CD4-positive, CD25-positive, alpha-beta regulatory T cell (primary cell): ENCODE measurements around the gene PNPLA1. TPM values are rescaled to one million over a fixed set of nuclear protein-coding genes. Genes with fewer than 3 reads are reported as not detected.

Experiments used
- ATAC-seq, 2 donors: fragments of 150-1000 bp; cut with Tn5 transposase; one replicate each; pipeline ENCODE4 v1.10.0; 2021; ENCODE audit warnings: low read depth in 2 of 2, moderate number of reproducible peaks in 2 of 2, moderate library complexity in 1 of 2
- DNase-seq, 3 donors: peaks; one replicate each; pipeline versions ENCODE4 v3.0.0 to v3.0.0-alpha.2; 2012 to 2022; ENCODE audit warnings: mixed read lengths in 1 of 3
- H3K27ac ChIP-seq: one replicate; pipeline ENCODE4 v1.7.0; 2013; ENCODE audit warnings: mild to moderate bottlenecking, low read length; ENCODE audit not compliant: insufficient read depth, poor library complexity, severe bottlenecking
- H3K27me3 ChIP-seq: one replicate; pipeline ENCODE4 v1.7.0; 2013; ENCODE audit warnings: low read length; ENCODE audit not compliant: control insufficient read depth, insufficient read depth
- H3K36me3 ChIP-seq: one replicate; pipeline ENCODE4 v1.7.0; 2013; ENCODE audit warnings: mild to moderate bottlenecking, low read length, moderate library complexity; ENCODE audit not compliant: control insufficient read depth, insufficient read depth
- H3K4me1 ChIP-seq: 2 replicates; pipeline ENCODE4 v1.7.0; 2013; ENCODE audit warnings: mild to moderate bottlenecking, low read length; ENCODE audit not compliant: insufficient read depth, control insufficient read depth, poor library complexity, severe bottlenecking
- H3K4me3 ChIP-seq: one replicate; pipeline ENCODE4 v1.7.0; 2013; ENCODE audit warnings: low read depth, mild to moderate bottlenecking, low read length, moderate library complexity
- H3K9me3 ChIP-seq, 2 experiments: 1 replicate in 1 of 2; 2 replicates in 1 of 2; pipeline ENCODE4 v1.7.0; 2013; ENCODE audit warnings: low read length in 2 of 2, mild to moderate bottlenecking in 1 of 2, moderate library complexity in 1 of 2; ENCODE audit not compliant: control insufficient read depth in 2 of 2
- H3K27ac Mint-ChIP-seq, 3 donors: one replicate each; pipeline ENCODE4 v1.8.0; 2020 to 2022; ENCODE audit warnings: mild to moderate bottlenecking in 3 of 3, mixed read lengths in 3 of 3, moderate library complexity in 2 of 3
- H3K27me3 Mint-ChIP-seq: one replicate; pipeline ENCODE4 v1.8.0; 2022; ENCODE audit warnings: mild to moderate bottlenecking, mixed read lengths
- H3K36me3 Mint-ChIP-seq: one replicate; pipeline ENCODE4 v1.8.0; 2020; ENCODE audit warnings: mixed read lengths
- H3K4me1 Mint-ChIP-seq, 4 donors: one replicate each; pipeline ENCODE4 v1.8.0; 2020 to 2022; ENCODE audit warnings: mixed read lengths in 4 of 4, mild to moderate bottlenecking in 1 of 4
- H3K4me3 Mint-ChIP-seq, 4 donors: one replicate each; pipeline ENCODE4 v1.8.0; 2020 to 2022; ENCODE audit warnings: mild to moderate bottlenecking in 4 of 4, mixed read lengths in 4 of 4, moderate library complexity in 3 of 4
- H3K9me3 Mint-ChIP-seq, 7 donors: one replicate each; pipeline ENCODE4 v1.8.0; 2020 to 2022; ENCODE audit warnings: mixed read lengths in 7 of 7, mild to moderate bottlenecking in 3 of 7, moderate library complexity in 2 of 7
- polyA plus RNA-seq, 4 donors: library from polyadenylated mRNA; unstranded; fragments of 300-500 nt; fragmentation: Illumina TruSeq; gene quantifications; one replicate each; pipeline ENCODE4 v1.2.3, GENCODE V29; 2021
- total RNA-seq: library from RNA; stranded (reverse); gene quantifications from one replicate; pipeline ENCODE4 v1.2.3, GENCODE V29; 2022

The PNPLA1 gene
- total and polyA plus RNA-seq, 5 donors from 2014 or later = 0.25 TPM; not detected in 4

DNA sequence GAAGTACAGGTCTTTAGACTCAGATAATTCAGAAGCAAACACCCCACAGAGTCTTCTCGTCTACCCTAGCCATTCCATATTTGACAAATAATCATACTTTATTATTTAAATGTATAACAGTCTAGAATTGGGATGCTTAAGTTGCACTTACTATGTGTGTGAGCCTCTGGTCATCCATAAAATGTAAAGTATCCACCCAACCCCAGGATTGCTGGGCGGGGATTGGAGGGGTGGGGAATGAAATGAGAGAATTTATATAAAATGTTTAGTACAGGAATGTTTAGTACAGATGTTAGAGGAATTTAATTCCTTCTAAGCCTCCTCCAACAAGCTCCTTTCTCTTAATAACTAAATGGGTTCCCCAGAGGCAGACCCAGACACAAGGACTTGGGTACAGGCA lies 50.0 kb downstream of the PNPLA1 start:
- H3K4me1 Mint-ChIP-seq = no peaks in the 10 kb centered on the region
- Histone ChIP-seq H3K4me1 (no peaks in the 10 kb centered on the region), H3K4me3 (no peak overlapping the region), H3K36me3 (no peaks in the 10 kb centered on the region), H3K9me3 (no peaks in the 10 kb centered on the region), H3K27ac (no peak overlapping the region), H3K27me3 (no peaks in the 10 kb centered on the region)
- no peak for ATAC-seq
- no peaks in the 10 kb centered on the region for H3K9me3 Mint-ChIP-seq
- no peak for DNase-seq
- no peaks in the 10 kb centered on the region for H3K36me3 Mint-ChIP-seq
- H3K4me3 Mint-ChIP-seq = no peak overlapping the region
- H3K27me3 Mint-ChIP-seq = peaks cover 12% of the 10 kb centered on the region
- no peak overlapping the region for H3K27ac Mint-ChIP-seq

DNA sequence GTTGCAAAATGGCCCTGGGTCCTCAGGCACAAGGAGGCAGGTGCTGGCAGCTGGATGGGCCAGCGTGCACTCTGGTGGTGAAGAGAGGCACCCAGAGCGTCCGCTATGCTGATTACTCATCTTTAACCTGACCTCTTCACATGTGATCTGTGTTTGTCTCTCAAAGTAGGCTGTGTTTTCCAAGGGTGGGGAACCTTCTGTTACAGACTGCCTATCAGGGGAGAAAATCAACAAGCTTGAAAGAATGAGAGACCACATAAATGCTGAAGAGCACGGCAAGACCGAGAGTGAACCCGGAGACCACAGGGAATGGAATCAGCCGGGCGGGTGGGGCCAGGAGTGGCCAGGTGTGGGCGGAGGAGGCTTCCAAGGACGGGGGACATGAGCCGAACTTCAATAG lies 50.6 kb downstream of the PNPLA1 start:
- Histone ChIP-seq H3K27ac (no peak overlapping the region), H3K4me1 (no peaks in the 10 kb centered on the region), H3K27me3 (no peaks in the 10 kb centered on the region), H3K9me3 (no peaks in the 10 kb centered on the region), H3K36me3 (no peaks in the 10 kb centered on the region), H3K4me3 (no peak overlapping the region)
- H3K9me3 Mint-ChIP-seq = no peaks in the 10 kb centered on the region
- no peak overlapping the region for H3K4me3 Mint-ChIP-seq
- no peaks in the 10 kb centered on the region for H3K36me3 Mint-ChIP-seq
- ATAC-seq (no peak), DNase-seq (no peak)
- no peak overlapping the region for H3K27ac Mint-ChIP-seq
- H3K4me1 Mint-ChIP-seq = no peaks in the 10 kb centered on the region
- peaks cover 12% of the 10 kb centered on the region for H3K27me3 Mint-ChIP-seq

DNA sequence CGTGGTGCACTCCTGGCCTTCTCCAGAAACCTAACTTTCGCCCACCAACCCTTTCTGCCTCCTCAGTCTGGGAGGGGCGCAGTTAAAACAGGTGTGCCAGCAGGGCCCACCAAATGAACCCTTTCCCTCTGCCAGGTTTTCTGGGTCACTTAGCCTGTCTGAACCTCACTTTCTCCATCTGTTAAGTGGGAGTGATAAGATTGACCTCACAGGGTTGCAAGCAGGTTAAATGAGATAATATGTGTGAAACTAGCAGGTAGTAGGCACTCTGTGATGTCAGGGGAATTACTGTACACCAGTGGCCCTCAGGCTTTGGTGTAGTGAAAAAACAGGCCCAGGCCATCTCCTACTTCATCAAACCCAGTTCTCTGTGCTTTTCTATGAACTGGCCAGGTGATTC lies 52.7 kb downstream of the PNPLA1 start:
- no peak for ATAC-seq
- no peaks in the 10 kb centered on the region for H3K9me3 Mint-ChIP-seq
- Histone ChIP-seq H3K36me3 (no peaks in the 10 kb centered on the region), H3K4me3 (no peak overlapping the region), H3K27ac (no peak overlapping the region), H3K27me3 (no peaks in the 10 kb centered on the region), H3K9me3 (no peaks in the 10 kb centered on the region), H3K4me1 (no peaks in the 10 kb centered on the region)
- H3K36me3 Mint-ChIP-seq = no peaks in the 10 kb centered on the region
- no peak overlapping the region for H3K4me3 Mint-ChIP-seq
- no peak overlapping the region for H3K27ac Mint-ChIP-seq
- H3K27me3 Mint-ChIP-seq = peaks cover 5% of the 10 kb centered on the region
- no peaks in the 10 kb centered on the region for H3K4me1 Mint-ChIP-seq
- no peak for DNase-seq

DNA sequence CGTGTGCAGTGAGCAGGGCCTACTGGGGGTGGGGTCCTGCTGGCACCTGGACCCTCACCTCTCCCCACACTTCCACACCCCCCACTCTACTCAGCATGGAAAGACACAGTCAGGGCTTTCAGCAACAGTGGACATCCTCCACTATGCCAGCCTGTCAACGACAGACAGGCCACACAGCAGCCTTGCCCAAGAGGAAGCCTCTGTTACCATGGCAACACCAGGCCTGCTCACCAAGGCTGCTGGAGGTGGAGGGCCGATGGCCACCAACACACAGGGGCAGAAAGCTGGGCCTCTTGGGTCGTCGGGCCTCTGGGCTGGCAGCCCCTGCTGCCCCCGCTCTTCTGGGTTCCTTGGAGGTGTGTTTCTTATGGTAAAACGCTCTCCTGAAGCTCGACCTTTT lies 53.2 kb downstream of the PNPLA1 start:
- Histone ChIP-seq H3K27ac (no peak overlapping the region), H3K36me3 (no peaks in the 10 kb centered on the region), H3K4me3 (no peak overlapping the region), H3K27me3 (no peaks in the 10 kb centered on the region), H3K9me3 (no peaks in the 10 kb centered on the region), H3K4me1 (no peaks in the 10 kb centered on the region)
- ATAC-seq (no peak), DNase-seq (no peak)
- Mint-ChIP-seq H3K4me1 (no peaks in the 10 kb centered on the region), H3K9me3 (no peaks in the 10 kb centered on the region), H3K4me3 (no peak overlapping the region), H3K27me3 (peaks cover 5% of the 10 kb centered on the region), H3K27ac (no peak overlapping the region), H3K36me3 (no peaks in the 10 kb centered on the region)

DNA sequence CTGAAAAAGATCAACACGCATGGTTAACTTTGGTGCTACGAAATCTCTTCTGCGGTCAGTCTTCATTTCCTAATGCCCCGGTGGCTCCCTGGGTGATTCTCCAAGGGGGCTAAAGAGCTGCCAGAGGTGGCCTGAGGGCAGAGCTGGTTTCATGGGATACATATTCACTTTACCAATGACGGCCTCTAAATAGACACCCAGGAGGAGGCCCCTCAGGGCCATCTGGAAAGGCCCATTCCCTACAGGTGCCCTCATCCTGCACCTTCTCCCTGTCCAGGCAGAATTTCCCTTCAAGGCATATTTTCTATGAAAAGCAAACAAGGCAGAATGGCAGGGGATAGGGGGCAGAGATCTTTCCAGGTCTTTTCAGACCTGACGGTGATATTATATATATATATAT lies 54.3 kb downstream of the PNPLA1 start:
- H3K4me1 ChIP-seq = no peaks in the 10 kb centered on the region
- Mint-ChIP-seq H3K4me1 (no peaks in the 10 kb centered on the region), H3K27ac (no peak overlapping the region), H3K27me3 (peaks cover 4% of the 10 kb centered on the region), H3K4me3 (no peak overlapping the region), H3K9me3 (no peaks in the 10 kb centered on the region), H3K36me3 (no peaks in the 10 kb centered on the region)
- H3K36me3 ChIP-seq = no peaks in the 10 kb centered on the region
- H3K27ac ChIP-seq = no peak overlapping the region
- no peak overlapping the region for H3K4me3 ChIP-seq
- no peaks in the 10 kb centered on the region for H3K9me3 ChIP-seq
- DNase-seq = no peak
- H3K27me3 ChIP-seq = no peaks in the 10 kb centered on the region
- ATAC-seq = no peak

DNA sequence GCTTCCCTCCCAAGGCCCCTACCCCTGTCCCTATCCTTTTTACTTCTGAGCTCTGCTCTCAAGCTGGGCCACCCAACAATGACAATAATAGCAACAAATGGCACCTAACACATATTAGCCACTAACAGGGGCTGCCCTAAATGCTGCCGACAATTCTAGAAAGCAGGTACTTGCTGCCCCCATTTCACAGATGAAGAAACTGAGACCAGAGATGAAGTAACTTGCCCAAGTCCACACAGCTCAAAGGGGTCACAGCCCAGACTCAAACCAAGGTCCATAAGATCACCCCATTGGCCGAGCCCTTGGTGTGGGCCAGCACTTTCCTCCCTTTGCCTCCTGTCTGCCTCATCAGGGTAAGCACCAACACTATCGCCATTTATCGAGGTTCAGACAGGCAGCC lies 54.9 kb downstream of the PNPLA1 start:
- H3K9me3 ChIP-seq = no peaks in the 10 kb centered on the region
- ATAC-seq (no peak), DNase-seq (no peak)
- H3K36me3 ChIP-seq = no peaks in the 10 kb centered on the region
- no peaks in the 10 kb centered on the region for H3K27me3 ChIP-seq
- Mint-ChIP-seq H3K9me3 (no peaks in the 10 kb centered on the region), H3K4me1 (no peaks in the 10 kb centered on the region), H3K27me3 (peaks cover 4% of the 10 kb centered on the region), H3K4me3 (no peak overlapping the region), H3K27ac (no peak overlapping the region), H3K36me3 (no peaks in the 10 kb centered on the region)
- H3K4me3 ChIP-seq = no peak overlapping the region
- no peak overlapping the region for H3K27ac ChIP-seq
- no peaks in the 10 kb centered on the region for H3K4me1 ChIP-seq

GRCh38 chr6:36326356-36326995 lies 56.6 kb downstream of the PNPLA1 start:
- ATAC-seq (no peak), DNase-seq (no peak)
- H3K27ac ChIP-seq = no peak overlapping the region
- peaks cover 4% of the 10 kb centered on the region for H3K27me3 Mint-ChIP-seq
- H3K4me3 Mint-ChIP-seq = peak overlapping the region in 1 of 4 donors; percentile 55
- H3K27ac Mint-ChIP-seq = peak overlapping the region in 1 of 3 donors; percentile 52
- no peaks in the 10 kb centered on the region for H3K4me1 ChIP-seq
- H3K9me3 Mint-ChIP-seq = no peaks in the 10 kb centered on the region
- no peaks in the 10 kb centered on the region for H3K36me3 ChIP-seq
- no peaks in the 10 kb centered on the region for H3K27me3 ChIP-seq
- no peaks in the 10 kb centered on the region for H3K9me3 ChIP-seq
- no peak overlapping the region for H3K4me3 ChIP-seq
- H3K36me3 Mint-ChIP-seq = no peaks in the 10 kb centered on the region
- H3K4me1 Mint-ChIP-seq = no peaks in the 10 kb centered on the region

- Histone ChIP-seq H3K36me3 (no peaks in the 10 kb centered on the region), H3K4me3 (no peak overlapping the region), H3K4me1 (no peaks in the 10 kb centered on the region), H3K27me3 (no peaks in the 10 kb centered on the region), H3K9me3 (no peaks in the 10 kb centered on the region), H3K27ac (no peak overlapping the region)
- Mint-ChIP-seq H3K9me3 (no peaks in the 10 kb centered on the region), H3K27ac (no peak overlapping the region), H3K4me3 (no peak overlapping the region), H3K36me3 (no peaks in the 10 kb centered on the region), H3K4me1 (peaks cover 0 to 2% (median 0%) of the 10 kb centered on the region in 4 donors), H3K27me3 (peaks cover 4% of the 10 kb centered on the region)
- ATAC-seq (peak in 1 of 2 donors; percentile 31), DNase-seq (peak in 1 of 3 donors; percentile 8)
Measured at GRCh38 chr6:36327226-36327918, 57.5 kb downstream of the PNPLA1 start.
